ENCODE results near the gene PSKH1.

The PSKH1 gene

DNA sequence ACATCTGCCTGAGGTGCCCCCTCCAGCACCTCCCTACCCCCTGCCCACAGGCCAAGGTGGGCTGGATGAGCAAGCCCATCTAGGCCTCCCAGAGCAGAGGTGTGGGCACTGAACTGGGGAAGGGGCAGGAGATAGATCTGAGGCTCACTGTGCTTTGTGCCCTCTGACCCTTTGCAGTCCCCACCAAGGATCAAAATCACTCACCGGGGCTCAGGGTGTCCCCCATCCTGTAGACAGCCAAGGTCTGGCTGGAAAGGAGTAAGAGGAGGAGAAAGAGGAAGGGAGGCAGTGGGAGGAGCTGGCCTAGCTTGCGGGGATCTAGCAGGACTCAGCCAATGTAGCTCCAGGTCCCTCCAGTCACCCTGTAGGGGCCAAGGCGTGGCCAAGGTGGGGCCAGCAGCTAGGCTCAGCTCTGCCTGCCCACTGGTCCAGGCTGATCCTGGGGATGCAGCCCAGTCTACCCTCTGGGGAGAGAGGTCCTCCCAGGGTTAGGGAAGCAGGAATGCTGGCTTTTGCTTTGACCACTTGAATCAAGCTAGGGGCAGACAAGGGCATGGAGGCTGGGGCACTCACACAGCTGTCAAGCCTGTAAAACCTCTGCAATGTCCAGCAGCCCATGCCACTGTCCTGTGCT, 73.6 kb downstream of the PSKH1 start:
- Mint-ChIP-seq H3K4me1 (peaks cover 45% of the 10 kb centered on the region), H3K4me3 (peak overlapping the region; percentile 92 to 95 (median 92)), H3K27me3 (ENCODE audit: low read depth) (peaks cover 6% of the 10 kb centered on the region), H3K27ac (peak overlapping the region; percentile 45 to 87 (median 86)), H3K36me3 (ENCODE audit: low read depth) (peaks cover 14% of the 10 kb centered on the region), H3K9me3 (no peaks in the 10 kb centered on the region)
- TF ChIP-seq, protein P1, sequence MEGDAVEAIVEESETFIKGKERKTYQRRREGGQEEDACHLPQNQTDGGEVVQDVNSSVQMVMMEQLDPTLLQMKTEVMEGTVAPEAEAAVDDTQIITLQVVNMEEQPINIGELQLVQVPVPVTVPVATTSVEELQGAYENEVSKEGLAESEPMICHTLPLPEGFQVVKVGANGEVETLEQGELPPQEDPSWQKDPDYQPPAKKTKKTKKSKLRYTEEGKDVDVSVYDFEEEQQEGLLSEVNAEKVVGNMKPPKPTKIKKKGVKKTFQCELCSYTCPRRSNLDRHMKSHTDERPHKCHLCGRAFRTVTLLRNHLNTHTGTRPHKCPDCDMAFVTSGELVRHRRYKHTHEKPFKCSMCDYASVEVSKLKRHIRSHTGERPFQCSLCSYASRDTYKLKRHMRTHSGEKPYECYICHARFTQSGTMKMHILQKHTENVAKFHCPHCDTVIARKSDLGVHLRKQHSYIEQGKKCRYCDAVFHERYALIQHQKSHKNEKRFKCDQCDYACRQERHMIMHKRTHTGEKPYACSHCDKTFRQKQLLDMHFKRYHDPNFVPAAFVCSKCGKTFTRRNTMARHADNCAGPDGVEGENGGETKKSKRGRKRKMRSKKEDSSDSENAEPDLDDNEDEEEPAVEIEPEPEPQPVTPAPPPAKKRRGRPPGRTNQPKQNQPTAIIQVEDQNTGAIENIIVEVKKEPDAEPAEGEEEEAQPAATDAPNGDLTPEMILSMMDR (IDR thresholded peaks at IDR 0.05; ENCODE audit: unreplicated experiment in 3 of 3) = no peak

DNA sequence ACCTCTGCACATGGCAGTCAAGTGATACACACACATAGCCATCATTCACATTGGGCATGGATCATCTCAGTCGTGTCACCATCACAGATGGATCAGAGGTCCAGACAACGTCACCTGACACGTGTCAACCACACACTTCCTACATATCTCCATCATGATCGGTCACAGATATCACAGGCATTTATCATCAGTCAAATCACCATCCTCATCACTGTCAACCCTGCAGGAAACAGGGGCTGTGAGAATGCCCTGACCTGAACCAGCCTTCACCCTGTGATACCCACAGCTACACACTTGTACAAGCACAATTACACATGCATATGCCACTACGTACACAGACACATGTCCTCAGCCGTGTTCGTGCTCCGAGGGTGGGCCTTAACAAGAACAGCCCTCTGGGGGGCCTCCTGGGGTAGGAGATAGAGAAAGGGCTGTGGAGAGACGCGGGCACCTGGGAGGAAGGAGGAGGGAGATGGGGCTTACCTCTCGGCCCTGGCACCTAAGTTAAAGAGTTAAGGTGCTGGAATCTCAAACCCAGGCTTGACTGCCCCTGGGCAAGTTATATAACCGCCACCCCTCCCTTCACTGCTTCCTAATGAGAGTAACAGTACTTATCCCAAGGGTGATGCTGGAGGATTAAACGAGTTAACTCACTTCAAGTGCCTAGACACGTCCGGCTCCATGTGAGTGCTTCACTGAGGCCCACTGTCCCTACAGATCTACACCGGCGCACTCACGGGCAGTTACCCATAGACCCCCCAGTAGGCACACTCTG, 74.3 kb downstream of the PSKH1 start:
- H3K27ac Mint-ChIP-seq = peak overlapping the region; percentile 45 to 87 (median 86)
- TF ChIP-seq, protein P1 (IDR thresholded peaks at IDR 0.05; ENCODE audit: unreplicated experiment in 3 of 3) = no peak
- H3K9me3 Mint-ChIP-seq = no peaks in the 10 kb centered on the region
- H3K27me3 Mint-ChIP-seq (ENCODE audit: low read depth) = peaks cover 6% of the 10 kb centered on the region
- peak overlapping the region; percentile 92 to 95 (median 92) for H3K4me3 Mint-ChIP-seq
- H3K36me3 Mint-ChIP-seq (ENCODE audit: low read depth) = peaks cover 8% of the 10 kb centered on the region
- H3K4me1 Mint-ChIP-seq = peaks cover 45% of the 10 kb centered on the region

DNA sequence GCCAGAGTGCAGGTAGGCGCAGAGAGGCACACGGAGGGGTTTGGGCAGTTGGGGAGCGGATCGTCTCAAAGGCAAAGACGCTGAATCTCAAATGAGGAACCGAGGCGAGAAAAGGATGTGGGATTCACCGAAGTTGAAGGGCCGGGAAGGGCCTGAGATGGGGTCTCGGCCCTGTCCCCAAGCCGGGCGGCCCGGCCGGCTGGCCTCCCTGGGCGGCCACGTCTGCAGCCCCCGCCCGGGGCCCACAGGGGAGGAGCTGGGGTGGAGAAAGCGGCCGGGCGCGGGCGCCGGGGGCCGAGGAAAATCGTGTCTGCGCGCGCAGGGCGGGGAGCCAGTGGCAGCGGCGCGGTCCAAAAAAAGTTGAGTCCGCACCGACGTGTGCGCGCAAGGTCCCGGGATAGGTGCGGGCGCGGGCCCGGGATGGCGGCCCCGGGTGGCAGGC, 74.9 kb downstream of the PSKH1 start:
- peaks cover 5% of the 10 kb centered on the region for H3K36me3 Mint-ChIP-seq (ENCODE audit: low read depth)
- H3K9me3 Mint-ChIP-seq = no peaks in the 10 kb centered on the region
- TF ChIP-seq, protein P1 (IDR thresholded peaks at IDR 0.05; ENCODE audit: unreplicated experiment in 3 of 3) = no peak
- peak overlapping the region; percentile 92 to 95 (median 92) for H3K4me3 Mint-ChIP-seq
- peaks cover 6% of the 10 kb centered on the region for H3K27me3 Mint-ChIP-seq (ENCODE audit: low read depth)
- peak overlapping the region; percentile 45 to 87 (median 86) for H3K27ac Mint-ChIP-seq
- peaks cover 41% of the 10 kb centered on the region for H3K4me1 Mint-ChIP-seq

DNA sequence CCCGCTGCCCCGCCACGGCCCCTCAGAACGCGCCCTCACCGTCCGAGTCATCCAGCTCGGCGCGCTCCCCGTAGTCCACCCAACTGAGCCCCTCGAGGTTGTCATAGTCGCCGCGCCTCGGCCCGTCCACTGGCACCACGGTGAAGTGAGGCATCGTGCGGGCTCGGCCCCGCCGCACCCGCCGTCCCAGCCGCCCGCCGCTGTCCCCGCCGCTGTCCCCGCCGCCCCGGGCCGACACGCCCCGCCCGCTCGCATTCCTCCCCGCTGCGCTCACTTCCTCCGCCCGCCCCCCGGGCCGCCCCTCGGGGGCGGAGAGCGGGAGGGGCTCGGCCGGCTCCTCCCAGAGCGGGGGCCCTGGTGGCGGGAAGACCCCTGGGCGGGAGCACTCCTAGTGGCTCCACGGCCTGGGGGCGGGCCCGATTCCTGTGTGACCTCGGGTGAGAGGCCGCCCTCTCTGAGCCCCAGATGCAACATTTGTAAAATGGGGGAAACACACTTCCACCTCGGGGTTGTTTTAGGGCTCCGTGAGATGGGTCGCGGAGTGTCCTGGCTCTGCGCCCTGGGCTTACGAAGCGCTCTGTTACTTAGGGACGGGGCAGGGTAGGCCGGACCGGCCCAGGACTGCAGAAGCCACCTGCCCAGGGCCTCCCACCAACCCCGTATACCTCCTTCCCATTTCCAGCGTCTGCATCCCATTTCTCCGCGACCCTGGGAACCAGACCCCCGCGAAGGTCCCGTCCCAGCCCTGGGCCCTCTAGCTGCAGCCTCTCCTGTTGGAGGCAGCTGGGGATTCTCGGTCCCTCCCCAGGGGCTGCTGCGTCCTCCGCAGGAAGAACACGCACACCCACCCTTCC, 75.6 kb downstream of the PSKH1 start, which contains the start of gene SLC12A4:
Gene SLC12A4, minus strand, starts transcription at position 238 of the 854 bp plus-strand sequence. Its CDS starts 84 bp downstream, at position 154.
- Mint-ChIP-seq H3K4me1 (peaks cover 39% of the 10 kb centered on the region), H3K27ac (peak within 1 kb of the TSS; percentile 57 to 87 (median 86)), H3K36me3 (ENCODE audit: low read depth) (peaks cover 3% of the 10 kb centered on the region), H3K27me3 (ENCODE audit: low read depth) (peaks cover 6% of the 10 kb centered on the region), H3K9me3 (no peaks in the 10 kb centered on the region), H3K4me3 (peak within 1 kb of the TSS; percentile 92 to 95 (median 92))
- TF ChIP-seq, protein P1 (IDR thresholded peaks at IDR 0.05; ENCODE audit: unreplicated experiment in 3 of 3) = no peak

DNA sequence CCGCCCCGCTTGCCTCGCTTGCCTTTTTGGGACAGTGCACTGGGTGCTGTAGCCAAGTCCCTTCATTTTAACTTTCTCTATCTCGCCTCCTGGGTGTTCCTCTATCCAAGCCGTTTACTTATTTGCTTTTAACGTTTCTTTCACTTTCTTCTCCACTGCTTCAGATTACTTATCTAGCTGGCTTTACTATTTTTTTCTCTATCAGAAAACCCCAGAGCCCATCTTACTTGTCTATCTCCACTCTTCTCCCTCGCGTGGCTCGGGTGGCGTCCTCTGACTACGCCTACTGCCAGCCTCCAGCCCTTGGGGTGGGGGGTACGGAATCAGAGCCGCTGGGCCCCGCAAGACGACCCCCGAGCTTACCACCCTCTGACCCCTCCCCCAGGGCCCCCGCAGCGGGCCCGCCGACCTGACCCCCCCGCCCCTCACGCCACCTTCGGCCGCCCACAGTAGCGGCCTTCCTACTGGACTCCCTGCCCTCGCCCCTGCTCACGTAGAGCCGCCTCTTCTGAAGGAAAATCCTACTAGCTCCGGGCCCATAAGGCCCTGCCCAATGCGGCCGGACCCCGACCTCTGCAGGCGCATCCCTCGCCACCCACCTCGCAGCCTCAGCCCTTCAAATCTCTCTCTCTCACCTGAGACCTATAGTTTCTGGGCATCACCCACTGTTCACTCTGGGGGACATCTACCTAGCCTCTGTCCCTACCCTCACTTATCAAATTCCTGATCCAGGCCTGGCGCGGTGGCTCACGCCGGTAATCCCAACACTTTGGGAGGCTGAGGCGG, 76.4 kb downstream of the PSKH1 start:
- Mint-ChIP-seq H3K4me1 (peaks cover 35% of the 10 kb centered on the region), H3K4me3 (peak overlapping the region; percentile 92 to 95 (median 92)), H3K27me3 (ENCODE audit: low read depth) (peaks cover 7% of the 10 kb centered on the region), H3K9me3 (no peaks in the 10 kb centered on the region), H3K27ac (peak overlapping the region; percentile 57 to 84 (median 75)), H3K36me3 (ENCODE audit: low read depth) (peaks cover 3% of the 10 kb centered on the region)
- TF ChIP-seq, protein P1 (IDR thresholded peaks at IDR 0.05; ENCODE audit: unreplicated experiment in 3 of 3) = no peak
